HEK293 (cell line): ENCODE data around the gene ATP6V0A4.

Experiments
- CTCF ChIA-PET: fragments of 350-600 bp; formaldehyde crosslinking; extraction: SDS; loops from one replicate; lab custom pipeline; 2021; ENCODE audit warnings: antibody characterized with exemption; lab: Yijun Ruan, JAX
- POLR2A ChIA-PET: fragments of 300-600 bp; formaldehyde crosslinking; extraction: SDS; loops from one replicate; lab custom pipeline; 2020; ENCODE audit warnings: antibody characterized with exemption, inconsistent platforms; lab: Yijun Ruan, JAX
- H3K27ac ChIP-seq: fragments of 200-500 bp; sonication (Bioruptor generic); 2 replicates; pipeline ENCODE4 v1.5.1; 2014; ENCODE audit warnings: low read depth, low read length, control low read depth, inconsistent platforms; ENCODE audit errors: extremely low read depth
- H3K36me3 ChIP-seq, 2 experiments: fragments of 200-500 bp in 1 of 2; sonication (Bioruptor generic) in 1 of 2; 1 replicate in 1 of 2; 2 replicates in 1 of 2; pipeline ENCODE4 v1.5.1; 2014 to 2017; ENCODE audit warnings: inconsistent platforms in 2 of 2, low read length in 2 of 2; ENCODE audit not compliant: control insufficient read depth in 2 of 2, insufficient read depth in 1 of 2
- H3K4me1 ChIP-seq: fragments of 200-500 bp; sonication (Bioruptor generic); 2 replicates; pipeline ENCODE4 v1.5.1; 2014; ENCODE audit warnings: mild to moderate bottlenecking, low read length, inconsistent platforms; ENCODE audit not compliant: control insufficient read depth, insufficient read depth
- H3K4me3 ChIP-seq: 2 replicates; pipeline ENCODE4 v1.5.1; 2011; ENCODE audit warnings: low read depth, mild to moderate bottlenecking, control low read depth, low read length, moderate library complexity
- H3K9me3 ChIP-seq: fragments of 200-500 bp; sonication (Bioruptor generic); 2 replicates; pipeline ENCODE4 v1.5.1; 2014; ENCODE audit warnings: low read depth, low read length, inconsistent platforms; ENCODE audit not compliant: control insufficient read depth, insufficient read depth
- ELK4 ChIP-seq: IDR thresholded peaks from 2 replicates; pipeline ENCODE4 v1.6.1; 2011; ENCODE audit warnings: mild to moderate bottlenecking, low read depth, low read length, borderline replicate concordance
- KLF10 ChIP-seq: fragments of 450-650 bp; IDR thresholded peaks from 2 replicates; pipeline ENCODE4 v1.5.1; 2018; ENCODE audit warnings: missing biosample characterization, mild to moderate bottlenecking, missing genetic modification characterization
- PRDM10 ChIP-seq: fragments of 450-650 bp; formaldehyde crosslinking; IDR thresholded peaks from 2 replicates; pipeline ENCODE4 v1.5.1; 2016; ENCODE audit warnings: missing biosample characterization, missing genetic modification characterization
- ZBTB20 ChIP-seq: fragments of 450-650 bp; formaldehyde crosslinking; IDR thresholded peaks from 2 replicates; pipeline ENCODE4 v1.5.1; 2016; ENCODE audit warnings: missing biosample characterization, missing genetic modification characterization
- ZNF133 ChIP-seq: fragments of 450-650 bp; formaldehyde crosslinking; IDR thresholded peaks from 2 replicates; pipeline ENCODE4 v1.5.1; 2016; ENCODE audit warnings: missing biosample characterization, missing genetic modification characterization
- ZNF138 ChIP-seq: fragments of 450-650 bp; formaldehyde crosslinking; IDR thresholded peaks from 2 replicates; pipeline ENCODE4 v1.5.1; 2016; ENCODE audit warnings: missing biosample characterization, missing genetic modification characterization, borderline replicate concordance
- ZNF19 ChIP-seq: fragments of 450-650 bp; formaldehyde crosslinking; IDR thresholded peaks from 2 replicates; pipeline ENCODE4; 2016; ENCODE audit warnings: missing biosample characterization, missing genetic modification characterization, low read depth
- ZNF24 ChIP-seq: fragments of 450-650 bp; formaldehyde crosslinking; IDR thresholded peaks from 2 replicates; pipeline ENCODE4 v1.5.1; 2016; ENCODE audit warnings: missing biosample characterization, missing genetic modification characterization
- ZNF274 ChIP-seq, 2 experiments: fragments of 200-500 bp in 1 of 2; fragments of 450-650 bp in 1 of 2; sonication (Bioruptor generic) in 1 of 2; formaldehyde crosslinking in 1 of 2; IDR thresholded peaks; 2 replicates each; pipeline versions ENCODE4 v1.5.1 to v1.6.1; 2014 to 2016; ENCODE audit warnings: borderline replicate concordance in 1 of 2, inconsistent platforms in 1 of 2, low read length in 1 of 2, missing biosample characterization in 1 of 2, missing genetic modification characterization in 1 of 2
- ZNF280C ChIP-seq: fragments of 450-650 bp; formaldehyde crosslinking; IDR thresholded peaks from 2 replicates; pipeline ENCODE4 v1.5.1; 2016; ENCODE audit warnings: missing biosample characterization, missing genetic modification characterization
- ZNF292 ChIP-seq: fragments of 450-650 bp; formaldehyde crosslinking; IDR thresholded peaks from 2 replicates; pipeline ENCODE4 v1.5.1; 2016; ENCODE audit warnings: low read depth, missing biosample characterization, missing genetic modification characterization, borderline replicate concordance
- ZNF335 ChIP-seq: fragments of 450-650 bp; formaldehyde crosslinking; conservative IDR thresholded peaks from 2 replicates; pipeline ENCODE4 v1.5.1; 2016; ENCODE audit warnings: missing biosample characterization, missing genetic modification characterization
- ZNF354C ChIP-seq: fragments of 450-650 bp; formaldehyde crosslinking; IDR thresholded peaks from 2 replicates; pipeline ENCODE4 v1.5.1; 2016; ENCODE audit warnings: missing biosample characterization, missing genetic modification characterization, low read depth, borderline replicate concordance
- ZNF362 ChIP-seq: fragments of 450-650 bp; formaldehyde crosslinking; IDR thresholded peaks from 2 replicates; pipeline ENCODE4 v1.5.1; 2016; ENCODE audit warnings: missing biosample characterization, missing genetic modification characterization
- ZNF473 ChIP-seq: fragments of 450-650 bp; formaldehyde crosslinking; IDR thresholded peaks from 2 replicates; pipeline ENCODE4 v1.5.1; 2017; ENCODE audit warnings: missing biosample characterization, missing genetic modification characterization
- ZNF48 ChIP-seq: fragments of 450-650 bp; formaldehyde crosslinking; IDR thresholded peaks from 2 replicates; pipeline ENCODE4 v1.5.1; 2016; ENCODE audit warnings: missing biosample characterization, missing genetic modification characterization
- ZNF488 ChIP-seq: fragments of 450-650 bp; formaldehyde crosslinking; IDR thresholded peaks from 2 replicates; pipeline ENCODE4 v1.5.1; 2016; ENCODE audit warnings: missing biosample characterization, missing genetic modification characterization
- ZNF518A ChIP-seq: fragments of 450-650 bp; formaldehyde crosslinking; conservative IDR thresholded peaks from 2 replicates; pipeline ENCODE4 v1.5.1; 2016; ENCODE audit warnings: low read depth, missing biosample characterization, missing genetic modification characterization
- ZNF549 ChIP-seq: fragments of 450-650 bp; IDR thresholded peaks from 2 replicates; pipeline ENCODE4 v1.5.1; 2018; ENCODE audit warnings: missing biosample characterization, missing genetic modification characterization, mild to moderate bottlenecking, inconsistent platforms, moderate library complexity
- ZNF660 ChIP-seq: fragments of 450-650 bp; IDR thresholded peaks from 2 replicates; pipeline ENCODE4 v1.5.1; 2018; ENCODE audit warnings: missing biosample characterization, mild to moderate bottlenecking, missing genetic modification characterization
- ZNF785 ChIP-seq: fragments of 450-650 bp; formaldehyde crosslinking; IDR thresholded peaks from 2 replicates; pipeline ENCODE4 v1.5.1; 2016; ENCODE audit warnings: missing biosample characterization, missing genetic modification characterization

ATP6V0A4 gene

GRCh38 chr7:138833596-138833995 lies 35.6 kb upstream of the ATP6V0A4 start (continued):
- no peak for TF ChIP-seq ZNF518A (tag by site-specific recombination)
- no peak for TF ChIP-seq ZNF24 (tag by site-specific recombination)
- no peak for TF ChIP-seq ZNF274 (IDR thresholded peaks at IDR 0.05; ENCODE audit: low read length)
- TF ChIP-seq ZNF274 (tag by site-specific recombination; IDR thresholded peaks at IDR 0.05; ENCODE audit: borderline replicate concordance), result no peak
- TF ChIP-seq ZNF138 (tag by site-specific recombination), result no peak
- TF ChIP-seq ZNF280C (tag by site-specific recombination), result no peak
- no peak for TF ChIP-seq ZNF362
- TF ChIP-seq ZNF48 (tag by site-specific recombination), result no peak
- TF ChIP-seq ZBTB20 (tag by site-specific recombination), result no peak
- no peak for TF ChIP-seq KLF10 (tag by site-specific recombination)
- no peak for TF ChIP-seq ZNF473
- TF ChIP-seq ZNF660 (tag by site-specific recombination), result no peak
- no peak for TF ChIP-seq ZNF19 (tag by site-specific recombination)

GRCh38 chr7:138832966-138833365 lies 35.0 kb upstream of the ATP6V0A4 start:
- H3K9me3 ChIP-seq, result no peaks in the 10 kb centered on the region
- H3K36me3 ChIP-seq, result peaks cover 0 to 25% of the 10 kb centered on the region in 2 experiments; a peak in 1 of 3 replicates
- H3K4me3 ChIP-seq, result no peak overlapping the region
- ChIA-PET CTCF (no interaction called here), POLR2A (no interaction called here)
- H3K4me1 ChIP-seq, result 0 out of 2 replicates have a peak, but pooled peaks cover 3% of the 10 kb centered on the region
- no peak overlapping the region for H3K27ac ChIP-seq
- TF ChIP-seq ELK4, result no peak
- TF ChIP-seq ZNF488 (tag by site-specific recombination), result no peak
- TF ChIP-seq ZNF292 (tag by site-specific recombination), result no peak
- TF ChIP-seq ZNF785 (tag by site-specific recombination), result no peak
- no peak for TF ChIP-seq ZNF335 (tag by site-specific recombination)
- no peak for TF ChIP-seq ZNF354C (tag by site-specific recombination)
- TF ChIP-seq ZNF133 (tag by site-specific recombination), result no peak
- no peak for TF ChIP-seq ZNF362
- TF ChIP-seq PRDM10 (tag by site-specific recombination), result no peak
- no peak for TF ChIP-seq ZNF549 (tag by site-specific recombination)
